ENCODE results near the gene LDHAL6B.

DNA sequence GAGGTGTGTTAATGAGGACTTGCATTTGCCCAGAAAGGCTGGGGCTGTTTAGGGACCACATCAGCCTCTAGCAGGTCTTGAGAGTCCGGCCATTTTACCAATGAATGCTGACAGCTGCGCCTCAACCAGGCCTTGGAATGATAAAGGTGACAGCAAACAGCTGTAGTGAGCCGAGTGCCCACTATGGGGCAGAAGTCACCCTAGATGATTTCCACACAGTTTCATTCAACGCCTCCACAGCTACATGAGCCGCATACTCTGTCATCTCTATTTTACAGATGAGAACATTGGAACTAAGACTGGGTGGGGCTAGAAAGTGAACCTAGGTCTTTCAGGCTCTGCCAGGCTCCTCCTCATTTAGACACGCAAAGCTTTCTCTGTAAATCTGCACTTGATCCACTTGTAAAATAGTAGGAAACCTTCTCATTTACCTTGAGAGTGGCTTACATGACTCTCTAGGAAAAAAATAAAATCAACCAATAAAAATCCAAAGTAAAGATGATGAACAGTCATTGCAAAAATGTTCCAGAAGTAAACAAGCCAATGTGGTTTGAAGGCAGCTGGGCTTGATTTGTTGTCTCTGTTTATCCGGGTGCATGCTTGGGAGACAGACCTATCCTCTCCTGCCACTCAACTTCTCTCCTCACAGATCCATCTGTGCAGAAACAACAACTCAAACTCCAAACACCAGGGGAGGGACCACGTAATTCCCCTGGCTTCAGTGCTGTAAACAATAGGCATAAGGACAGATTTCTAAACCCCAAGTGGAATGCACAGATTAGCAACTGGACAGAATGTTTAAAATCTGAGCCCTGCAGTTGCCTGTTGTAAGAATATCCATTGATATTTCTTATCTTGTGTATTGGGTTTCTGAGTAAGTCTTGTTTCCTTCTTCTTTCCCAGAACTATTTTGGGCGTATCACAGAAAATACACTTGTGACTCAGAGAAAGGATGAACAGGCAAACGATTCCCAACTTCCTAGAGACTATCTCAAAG is 31.5 kb upstream of the LDHAL6B start:
- TF ChIP-seq, protein P1, sequence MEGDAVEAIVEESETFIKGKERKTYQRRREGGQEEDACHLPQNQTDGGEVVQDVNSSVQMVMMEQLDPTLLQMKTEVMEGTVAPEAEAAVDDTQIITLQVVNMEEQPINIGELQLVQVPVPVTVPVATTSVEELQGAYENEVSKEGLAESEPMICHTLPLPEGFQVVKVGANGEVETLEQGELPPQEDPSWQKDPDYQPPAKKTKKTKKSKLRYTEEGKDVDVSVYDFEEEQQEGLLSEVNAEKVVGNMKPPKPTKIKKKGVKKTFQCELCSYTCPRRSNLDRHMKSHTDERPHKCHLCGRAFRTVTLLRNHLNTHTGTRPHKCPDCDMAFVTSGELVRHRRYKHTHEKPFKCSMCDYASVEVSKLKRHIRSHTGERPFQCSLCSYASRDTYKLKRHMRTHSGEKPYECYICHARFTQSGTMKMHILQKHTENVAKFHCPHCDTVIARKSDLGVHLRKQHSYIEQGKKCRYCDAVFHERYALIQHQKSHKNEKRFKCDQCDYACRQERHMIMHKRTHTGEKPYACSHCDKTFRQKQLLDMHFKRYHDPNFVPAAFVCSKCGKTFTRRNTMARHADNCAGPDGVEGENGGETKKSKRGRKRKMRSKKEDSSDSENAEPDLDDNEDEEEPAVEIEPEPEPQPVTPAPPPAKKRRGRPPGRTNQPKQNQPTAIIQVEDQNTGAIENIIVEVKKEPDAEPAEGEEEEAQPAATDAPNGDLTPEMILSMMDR (IDR thresholded peaks at IDR 0.05), result peak; percentile 43 to 54 (median 47)
- TF ChIP-seq POLR2A (IDR thresholded peaks at IDR 0.05), result no peak
